Activated CD4-positive, alpha-beta T cell treated with anti-CD3 and anti-CD28 coated beads, Interleukin-2, amount 10 ng/mL, durations not matched to agents 24 days and 14 days (primary cell): ENCODE data around the gene SLC30A1. TPM values are rescaled to one million over a fixed set of nuclear protein-coding genes. Genes with fewer than 3 reads are reported as not detected.
"Not testable (repeated sequence)": the region's sequence is repeated elsewhere in the genome, so short reads cannot be mapped to it uniquely, and the experiment has no call there.

Experiments
- DNase-seq: peaks from one replicate; pipeline ENCODE4 v3.0.0; 2022
- H3K27ac Mint-ChIP-seq: one replicate; pipeline ENCODE4 v1.8.0; 2022; ENCODE audit warnings: mild to moderate bottlenecking, mixed read lengths
- H3K27me3 Mint-ChIP-seq: one replicate; pipeline ENCODE4 v1.8.0; 2022; ENCODE audit warnings: mixed read lengths
- H3K36me3 Mint-ChIP-seq: one replicate; pipeline ENCODE4 v1.8.0; 2022; ENCODE audit warnings: low read depth, mild to moderate bottlenecking, mixed read lengths
- H3K4me1 Mint-ChIP-seq: one replicate; pipeline ENCODE4 v1.8.0; 2021; ENCODE audit warnings: mixed read lengths
- H3K4me3 Mint-ChIP-seq: one replicate; pipeline ENCODE4 v1.8.0; 2022; ENCODE audit warnings: mild to moderate bottlenecking, moderate library complexity, mixed read lengths
- H3K9me3 Mint-ChIP-seq: one replicate; pipeline ENCODE4 v1.8.0; 2021; ENCODE audit warnings: mixed read lengths
- intact Hi-C: fragments of 100-400 bp; cut with micrococcal nuclease; formaldehyde crosslinking; loops from one replicate; pipeline ENCODE4 v1.15.1; 2023
- total RNA-seq: library from RNA; stranded (reverse); gene quantifications from 2 replicates; pipeline ENCODE4 v1.2.3, GENCODE V29; 2022

The SLC30A1 gene
- total RNA-seq, 1 donor from 2014 or later = 9.0 TPM

GRCh38 chr1:211559222-211560010 is 19.5 kb downstream of the SLC30A1 start:
- no peak overlapping the region for H3K27ac Mint-ChIP-seq
- no peak for DNase-seq
- peaks cover 14% of the 10 kb centered on the region for H3K27me3 Mint-ChIP-seq
- H3K4me3 Mint-ChIP-seq = no peak overlapping the region
- intact Hi-C loops = no loop called here
- H3K4me1 Mint-ChIP-seq = peaks cover 2% of the 10 kb centered on the region
- no peaks in the 10 kb centered on the region for H3K9me3 Mint-ChIP-seq
- no peaks in the 10 kb centered on the region for H3K36me3 Mint-ChIP-seq

- DNase-seq = no peak
- peaks cover 19% of the 10 kb centered on the region for H3K27me3 Mint-ChIP-seq
- intact Hi-C loops = no loop called here
- no peak overlapping the region for H3K4me3 Mint-ChIP-seq
- peaks cover 2% of the 10 kb centered on the region for H3K4me1 Mint-ChIP-seq
- no peaks in the 10 kb centered on the region for H3K36me3 Mint-ChIP-seq
- H3K9me3 Mint-ChIP-seq = no peaks in the 10 kb centered on the region
- H3K27ac Mint-ChIP-seq = no peak overlapping the region
These were observed 20.9 kb downstream of the SLC30A1 start for GRCh38 chr1:211557894-211558625.

GRCh38 chr1:211553549-211553948 is 25.4 kb downstream of the SLC30A1 start:
- H3K27me3 Mint-ChIP-seq = peaks cover 18% of the 10 kb centered on the region
- no peaks in the 10 kb centered on the region for H3K9me3 Mint-ChIP-seq
- H3K27ac Mint-ChIP-seq = no peak overlapping the region

GRCh38 chr1:211551638-211552460 is 27.1 kb downstream of the SLC30A1 start:
- Mint-ChIP-seq H3K9me3 (no peaks in the 10 kb centered on the region), H3K36me3 (no peaks in the 10 kb centered on the region), H3K27me3 (peaks cover 16% of the 10 kb centered on the region), H3K27ac (no peak overlapping the region), H3K4me3 (no peak overlapping the region), H3K4me1 (no peaks in the 10 kb centered on the region)
- DNase-seq = no peak
- intact Hi-C loops = no loop called here

More at GRCh38 chr1:211553549-211553948, 25.4 kb downstream of the SLC30A1 start:
- Mint-ChIP-seq H3K4me1 (peaks cover 2% of the 10 kb centered on the region), H3K4me3 (no peak overlapping the region), H3K36me3 (no peaks in the 10 kb centered on the region)
- no peak for DNase-seq
- intact Hi-C loops = no loop called here

- Mint-ChIP-seq H3K27ac (no peak overlapping the region), H3K9me3 (no peaks in the 10 kb centered on the region), H3K27me3 (peaks cover 14% of the 10 kb centered on the region), H3K4me1 (no peaks in the 10 kb centered on the region), H3K4me3 (no peak overlapping the region), H3K36me3 (no peaks in the 10 kb centered on the region)
- intact Hi-C loops = no loop called here
- DNase-seq = no peak
These were observed 29.8 kb downstream of the SLC30A1 start for GRCh38 chr1:211549092-211549711.

GRCh38 chr1:211548321-211549091 is 30.5 kb downstream of the SLC30A1 start:
- Mint-ChIP-seq H3K9me3 (no peaks in the 10 kb centered on the region), H3K27ac (no peak overlapping the region), H3K4me3 (no peak overlapping the region), H3K4me1 (no peaks in the 10 kb centered on the region), H3K36me3 (no peaks in the 10 kb centered on the region), H3K27me3 (peaks cover 9% of the 10 kb centered on the region)
- DNase-seq = no peak
- intact Hi-C loops = no loop called here

GRCh38 chr1:211547710-211548109 is 31.3 kb downstream of the SLC30A1 start:
- Mint-ChIP-seq H3K27me3 (peaks cover 6% of the 10 kb centered on the region), H3K4me3 (no peak overlapping the region), H3K36me3 (no peaks in the 10 kb centered on the region), H3K27ac (no peak overlapping the region), H3K9me3 (no peaks in the 10 kb centered on the region), H3K4me1 (no peaks in the 10 kb centered on the region)
- no peak for DNase-seq
- intact Hi-C loops = no loop called here

- H3K27ac Mint-ChIP-seq = no peak overlapping the region
- peaks cover 1% of the 10 kb centered on the region for H3K9me3 Mint-ChIP-seq
- no peak for DNase-seq
- no peaks in the 10 kb centered on the region for H3K4me1 Mint-ChIP-seq
- intact Hi-C loops = no loop called here
- no peaks in the 10 kb centered on the region for H3K36me3 Mint-ChIP-seq
- H3K27me3 Mint-ChIP-seq = peaks cover 10% of the 10 kb centered on the region
- no peak overlapping the region for H3K4me3 Mint-ChIP-seq
These were observed 32.4 kb downstream of the SLC30A1 start for GRCh38 chr1:211546543-211546942.

GRCh38 chr1:211543025-211543424 is 35.9 kb downstream of the SLC30A1 start:
- no peaks in the 10 kb centered on the region for H3K36me3 Mint-ChIP-seq
- no peaks in the 10 kb centered on the region for H3K4me1 Mint-ChIP-seq
- no peak overlapping the region for H3K4me3 Mint-ChIP-seq
- H3K9me3 Mint-ChIP-seq = peaks cover 10% of the 10 kb centered on the region
- peaks cover 13% of the 10 kb centered on the region for H3K27me3 Mint-ChIP-seq
- intact Hi-C loops = no loop called here
- no peak for DNase-seq
- H3K27ac Mint-ChIP-seq = no peak overlapping the region

GRCh38 chr1:211541720-211542477 is 37.1 kb downstream of the SLC30A1 start:
- intact Hi-C loops = no loop called here
- no peak overlapping the region for H3K4me3 Mint-ChIP-seq
- H3K36me3 Mint-ChIP-seq = no peaks in the 10 kb centered on the region
- H3K4me1 Mint-ChIP-seq = peaks cover 4% of the 10 kb centered on the region
- peaks cover 13% of the 10 kb centered on the region for H3K27me3 Mint-ChIP-seq
- peaks cover 10% of the 10 kb centered on the region for H3K9me3 Mint-ChIP-seq
- no peak overlapping the region for H3K27ac Mint-ChIP-seq
- no peak for DNase-seq

GRCh38 chr1:211541278-211541677 is 37.7 kb downstream of the SLC30A1 start:
- Mint-ChIP-seq H3K9me3 (peaks cover 10% of the 10 kb centered on the region), H3K36me3 (no peaks in the 10 kb centered on the region), H3K27me3 (peaks cover 13% of the 10 kb centered on the region), H3K4me1 (peaks cover 4% of the 10 kb centered on the region), H3K27ac (no peak overlapping the region), H3K4me3 (no peak overlapping the region)
- DNase-seq = no peak
- intact Hi-C loops = no loop called here

GRCh38 chr1:211540824-211541223 is 38.1 kb downstream of the SLC30A1 start:
- H3K4me3 Mint-ChIP-seq, intact Hi-C loops, H3K4me1 Mint-ChIP-seq, H3K27ac Mint-ChIP-seq, DNase-seq, H3K36me3 Mint-ChIP-seq: not testable (repeated sequence)
- peaks cover 13% of the 10 kb centered on the region for H3K27me3 Mint-ChIP-seq
- H3K9me3 Mint-ChIP-seq = peaks cover 10% of the 10 kb centered on the region
